Effector CD8-positive, alpha-beta T cell (primary cell): ENCODE measurements around the gene GRK6.
"Not testable (repeated sequence)": the region's sequence is repeated elsewhere in the genome, so short reads cannot be mapped to it uniquely, and the experiment has no call there.

ENCODE experiments used
- DNase-seq: peaks from one replicate; lab custom pipeline; 2025; lab: John Stamatoyannopoulos, UW

The GRK6 gene

GRCh38 chr5:177397875-177398390 lies 28.5 kb upstream of the GRK6 start:
- DNase-seq: no peak

GRCh38 chr5:177399997-177400868 lies 26.2 kb upstream of the GRK6 start, which contains the start of gene PFN3:
TSS of gene PFN3 (minus strand) at chr5:177400661. CDS start at chr5:177400576, 85 bp downstream.
- DNase-seq: no peak

DNA sequence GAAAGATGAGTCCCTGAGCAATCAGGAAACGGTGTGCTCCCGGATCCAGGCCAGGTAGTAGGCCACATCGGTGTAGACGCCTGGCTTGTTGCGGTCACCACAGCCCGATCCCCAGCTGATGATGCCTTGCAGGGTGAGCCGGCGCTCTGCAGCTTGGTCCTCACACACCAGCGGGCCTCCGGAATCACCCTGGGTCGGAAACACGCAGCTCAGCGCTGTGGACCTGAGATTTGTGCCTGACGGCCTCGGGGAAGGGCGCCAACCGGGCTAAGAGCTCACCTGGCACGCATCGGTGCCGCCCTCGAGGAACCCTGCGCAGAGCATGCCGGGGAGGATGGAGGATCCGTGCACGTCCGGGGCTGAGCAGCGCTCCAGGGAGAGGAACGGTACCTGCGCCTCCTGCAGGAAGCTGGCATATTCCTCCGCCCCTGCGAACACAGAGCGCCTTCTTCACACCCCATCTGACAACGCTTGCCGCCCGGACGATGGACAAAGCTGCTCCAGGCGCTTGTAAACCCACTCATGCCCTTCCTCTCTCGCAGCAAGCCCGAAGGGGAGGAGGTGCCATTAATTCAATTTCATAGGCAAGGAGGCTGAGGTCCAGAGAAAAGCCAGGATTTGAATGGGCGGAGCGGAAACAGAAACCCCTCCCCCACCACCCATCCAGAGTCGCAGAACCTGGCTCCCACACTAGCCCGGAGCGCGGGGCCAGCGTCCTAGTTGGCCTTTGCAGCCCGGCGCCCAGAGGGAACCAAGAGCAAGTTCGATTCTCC lies 24.0 kb upstream of the GRK6 start:
- DNase-seq: peak; percentile 38

- DNase-seq: peak; percentile 26
Observed at GRCh38 chr5:177403102-177403791, 23.2 kb upstream of the GRK6 start.

GRCh38 chr5:177403792-177404640 lies 22.5 kb upstream of the GRK6 start:
- peak; percentile 65 for DNase-seq

GRCh38 chr5:177404641-177405179 lies 21.8 kb upstream of the GRK6 start:
- no peak for DNase-seq

DNA sequence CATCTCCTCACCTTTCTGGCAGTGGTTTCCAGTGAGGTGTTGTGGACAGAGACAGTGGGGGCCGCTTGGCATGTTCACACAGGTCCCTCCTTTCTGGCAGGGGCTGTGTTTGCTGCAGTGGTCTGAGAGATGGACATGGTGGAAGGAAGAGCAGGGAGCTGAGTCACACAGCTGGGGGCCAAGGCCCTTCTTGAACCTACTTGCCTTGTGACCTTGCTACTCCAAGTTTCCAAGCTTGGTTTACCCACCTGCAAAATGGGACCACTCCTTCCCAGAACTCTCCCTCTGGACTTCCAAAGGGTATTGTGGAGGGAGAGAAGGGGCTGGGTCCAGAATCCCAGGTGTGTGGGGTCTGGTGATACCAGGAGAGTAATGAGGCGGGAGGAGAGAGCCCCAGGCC lies 21.2 kb upstream of the GRK6 start:
- no peak for DNase-seq

- no peak for DNase-seq
Observed at GRCh38 chr5:177405805-177406204, 20.7 kb upstream of the GRK6 start.

DNA sequence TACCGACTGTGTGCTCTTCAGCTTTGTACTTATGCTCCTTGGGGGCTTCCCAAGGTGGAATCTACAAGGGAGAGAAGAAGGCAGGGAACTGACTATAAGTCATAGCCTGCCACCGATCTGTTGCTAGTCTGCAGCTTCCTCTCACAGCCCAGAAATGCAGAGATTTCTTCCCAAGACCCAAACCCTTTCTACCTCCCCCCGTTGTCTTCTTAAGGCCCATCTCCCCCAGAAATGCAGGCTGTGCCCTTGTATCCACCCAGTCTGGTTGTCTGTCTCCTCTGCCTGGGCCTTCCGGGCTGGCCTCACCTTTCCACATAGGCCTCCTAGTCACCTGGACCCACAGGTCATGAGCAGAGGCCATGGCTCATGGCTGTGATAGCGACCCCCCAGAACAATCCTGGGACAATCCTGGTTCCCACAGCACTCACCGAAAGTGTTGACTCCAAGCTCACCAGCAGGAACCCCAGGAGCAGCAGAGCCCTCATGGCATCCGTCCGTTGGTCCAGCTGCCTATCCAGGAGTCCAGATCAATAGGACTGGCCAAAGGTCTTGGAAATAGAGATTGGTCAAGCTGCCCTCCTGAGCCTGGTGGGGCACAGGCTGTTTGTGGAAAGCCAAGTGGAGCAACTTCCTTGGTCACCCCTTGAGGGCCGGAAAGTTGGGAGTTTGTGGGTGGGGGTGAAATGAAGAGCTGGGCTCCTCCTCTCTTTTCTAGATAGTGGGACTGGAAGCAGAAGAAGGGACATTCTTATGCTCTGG lies 17.3 kb upstream of the GRK6 start, which contains the start of gene F12:
F12 (minus strand) TSS at position 522 of the 759 bp plus-strand sequence; CDS start at position 485, 37 bp downstream.
- no peak for DNase-seq

DNA sequence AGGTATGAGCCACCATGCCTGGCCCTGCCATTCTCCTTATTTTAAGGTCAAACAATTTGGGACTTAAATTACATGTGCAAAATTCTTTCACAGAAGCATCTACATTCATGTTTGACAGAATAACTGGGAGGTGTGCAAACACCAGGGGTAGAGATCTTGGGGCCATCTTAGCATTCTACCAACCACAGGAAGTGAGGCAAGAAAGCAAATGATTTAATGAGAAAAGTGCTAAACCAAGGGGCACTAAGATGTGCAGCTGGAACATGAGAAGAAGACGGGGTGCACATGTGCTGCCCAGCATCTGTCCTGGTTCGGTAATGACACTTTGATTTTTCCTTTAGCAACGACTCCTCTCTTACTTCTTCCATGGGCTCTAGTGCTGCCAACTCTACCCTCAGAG lies 15.9 kb upstream of the GRK6 start:
- DNase-seq: no peak

GRCh38 chr5:177412603-177413233 lies 13.8 kb upstream of the GRK6 start:
- DNase-seq: no peak

DNA sequence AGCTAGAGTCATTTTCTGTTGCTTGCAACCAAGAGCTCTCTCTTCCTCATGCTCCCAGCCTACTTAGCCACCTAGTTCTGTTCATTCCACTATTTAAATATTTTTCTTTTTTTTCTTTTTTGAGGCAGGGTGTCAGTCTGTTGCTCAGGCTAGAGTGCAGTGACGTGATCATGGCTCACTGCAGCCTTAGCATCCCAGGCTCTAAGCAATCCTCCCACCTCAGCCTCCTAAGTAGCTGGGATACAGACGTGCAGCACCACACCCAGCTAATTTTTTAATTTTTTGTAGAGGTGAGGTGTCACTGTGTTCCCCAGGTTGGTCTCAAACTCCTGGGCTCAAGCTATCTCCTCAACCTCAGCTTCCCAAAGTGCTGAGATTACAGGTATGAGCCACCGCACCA lies 12.0 kb upstream of the GRK6 start:
- DNase-seq: no peak

DNA sequence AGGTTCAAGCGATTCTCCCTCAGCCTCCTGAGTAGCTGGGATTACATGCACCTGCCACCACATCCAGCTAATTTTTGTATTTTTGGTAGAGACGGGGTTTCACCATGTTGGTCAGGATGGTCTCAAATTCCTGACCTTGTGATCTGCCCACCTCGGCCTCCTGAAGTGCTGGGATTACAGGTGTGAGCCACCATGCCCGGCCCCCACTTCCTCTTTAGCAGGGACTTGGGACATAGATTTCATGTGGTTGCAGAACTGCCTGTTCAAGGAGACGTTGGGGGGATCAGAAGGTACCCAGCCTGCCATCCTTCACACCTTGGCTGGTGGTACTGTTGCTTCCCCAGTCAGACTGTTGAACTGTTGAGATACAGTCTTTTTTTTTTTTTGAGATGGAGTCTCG lies 9.4 kb upstream of the GRK6 start:
- DNase-seq: not testable (repeated sequence)

- no peak for DNase-seq
Observed at GRCh38 chr5:177419046-177419445, 7.4 kb upstream of the GRK6 start.

DNA sequence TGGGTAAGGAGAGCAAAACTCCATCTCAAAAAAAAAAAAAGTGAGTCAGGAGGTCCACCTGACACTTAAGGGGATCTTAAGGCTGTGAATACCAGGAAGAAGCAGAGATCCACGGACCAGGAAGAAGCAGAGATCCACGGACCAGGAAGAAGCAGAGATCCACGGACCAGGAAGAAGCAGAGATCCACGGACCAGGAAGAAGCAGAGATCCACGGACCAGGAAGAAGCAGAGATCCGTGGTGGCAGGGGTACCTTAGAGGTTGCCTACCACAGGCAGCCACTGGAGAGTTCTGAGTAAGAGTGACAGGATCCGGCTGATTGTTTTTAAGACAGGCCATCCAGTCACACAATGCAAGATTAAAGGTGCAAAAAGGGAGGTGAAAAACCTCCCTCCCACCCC lies 6.0 kb upstream of the GRK6 start:
- not testable (repeated sequence) for DNase-seq

GRCh38 chr5:177421062-177421798 lies 5.2 kb upstream of the GRK6 start:
- no peak for DNase-seq

GRCh38 chr5:177423671-177424070 lies 2.8 kb upstream of the GRK6 start:
- DNase-seq: no peak

DNA sequence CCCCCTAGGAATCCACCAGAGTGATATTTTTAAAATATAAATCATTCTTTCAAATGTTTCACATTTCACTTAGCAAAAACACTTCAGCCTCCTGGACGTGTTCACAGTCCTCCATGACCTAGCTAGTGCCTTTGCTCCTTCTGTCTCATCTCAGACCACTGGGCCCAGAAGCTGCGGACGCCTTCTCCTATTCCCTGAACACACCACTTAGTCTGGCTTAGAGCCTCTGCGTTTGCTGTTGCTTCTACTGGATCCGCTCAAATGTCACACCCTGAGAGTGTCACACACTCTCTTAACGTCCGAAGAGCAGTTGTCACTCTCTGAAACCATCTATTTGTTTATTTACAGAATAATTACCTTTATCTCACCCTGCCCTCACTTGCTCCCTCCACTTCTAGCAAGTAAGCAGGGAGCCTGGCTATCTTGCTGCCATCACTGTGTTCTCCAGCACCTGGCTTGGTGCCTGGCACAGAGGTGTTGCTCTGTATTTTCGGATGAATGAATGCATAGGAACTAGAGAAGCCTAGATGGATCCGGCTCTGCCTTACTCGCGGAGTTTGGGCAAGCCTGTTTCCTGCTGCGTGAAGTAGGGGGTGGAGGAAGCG lies 1.2 kb upstream of the GRK6 start:
- no peak for DNase-seq
